ENCODE measurements around the gene URGCP.
"Not testable (repeated sequence)": the region's sequence is repeated elsewhere in the genome, so short reads cannot be mapped to it uniquely, and the experiment has no call there.

The URGCP gene

GRCh38 chr7:43914795-43915194, 8.4 kb upstream of the URGCP start:
- DNase-seq (ENCODE audit: low read depth in 3 of 3) = no peak

GRCh38 chr7:43905956-43906330, 453 bp downstream of the URGCP start:
- DNase-seq (ENCODE audit: low read depth in 3 of 3) = peak in 1 of 3 experiments; percentile 14

- DNase-seq (ENCODE audit: low read depth in 3 of 3) = no peak
These were observed 1.0 kb downstream of the URGCP start for GRCh38 chr7:43905209-43905946.

- no peak for DNase-seq (ENCODE audit: low read depth in 3 of 3)
These were observed 1.7 kb downstream of the URGCP start for GRCh38 chr7:43904533-43905208.

GRCh38 chr7:43902542-43903054, 3.8 kb downstream of the URGCP start:
- no peak for DNase-seq (ENCODE audit: low read depth in 3 of 3)

GRCh38 chr7:43898571-43898970, 7.8 kb downstream of the URGCP start:
- DNase-seq (ENCODE audit: low read depth in 3 of 3) = not testable (repeated sequence)

GRCh38 chr7:43895847-43896415, 10.5 kb downstream of the URGCP start:
- DNase-seq (ENCODE audit: low read depth in 3 of 3) = no peak

- no peak for DNase-seq (ENCODE audit: low read depth in 3 of 3)
These were observed 15.1 kb downstream of the URGCP start for GRCh38 chr7:43891069-43891955.

GRCh38 chr7:43890468-43890867, 15.9 kb downstream of the URGCP start:
- no peak for DNase-seq (ENCODE audit: low read depth in 3 of 3)

- no peak for DNase-seq (ENCODE audit: low read depth in 3 of 3)
These were observed 17.1 kb downstream of the URGCP start for GRCh38 chr7:43888993-43889945.

- no peak for DNase-seq (ENCODE audit: low read depth in 3 of 3)
These were observed 21.8 kb downstream of the URGCP start for GRCh38 chr7:43884617-43885016.

GRCh38 chr7:43884209-43884608, 22.2 kb downstream of the URGCP start:
- no peak for DNase-seq (ENCODE audit: low read depth in 3 of 3)

- DNase-seq (ENCODE audit: low read depth in 3 of 3) = no peak
These were observed 25.8 kb downstream of the URGCP start for GRCh38 chr7:43880596-43880995.

GRCh38 chr7:43879477-43879876, 26.9 kb downstream of the URGCP start:
- no peak for DNase-seq (ENCODE audit: low read depth in 3 of 3)

- DNase-seq (ENCODE audit: low read depth in 3 of 3) = no peak
These were observed 27.5 kb downstream of the URGCP start for GRCh38 chr7:43878867-43879266.

- no peak for DNase-seq (ENCODE audit: low read depth in 3 of 3)
These were observed 28.2 kb downstream of the URGCP start for GRCh38 chr7:43877968-43878864.

GRCh38 chr7:43876976-43877745, 29.2 kb downstream of the URGCP start:
- DNase-seq (ENCODE audit: low read depth in 3 of 3) = no peak

- no peak for DNase-seq (ENCODE audit: low read depth in 3 of 3)
These were observed 30.2 kb downstream of the URGCP start for GRCh38 chr7:43876241-43876640.

- DNase-seq (ENCODE audit: low read depth in 3 of 3) = no peak
These were observed 33.1 kb downstream of the URGCP start for GRCh38 chr7:43873300-43873699.

Measured in stimulated activated CD4-positive, alpha-beta T cell treated with anti-CD3 and anti-CD28 coated beads, TNF-alpha, amount 100 ng/mL, for 24 hours (primary cell).